ENCODE measurements around the gene TMEM50B.

DNA sequence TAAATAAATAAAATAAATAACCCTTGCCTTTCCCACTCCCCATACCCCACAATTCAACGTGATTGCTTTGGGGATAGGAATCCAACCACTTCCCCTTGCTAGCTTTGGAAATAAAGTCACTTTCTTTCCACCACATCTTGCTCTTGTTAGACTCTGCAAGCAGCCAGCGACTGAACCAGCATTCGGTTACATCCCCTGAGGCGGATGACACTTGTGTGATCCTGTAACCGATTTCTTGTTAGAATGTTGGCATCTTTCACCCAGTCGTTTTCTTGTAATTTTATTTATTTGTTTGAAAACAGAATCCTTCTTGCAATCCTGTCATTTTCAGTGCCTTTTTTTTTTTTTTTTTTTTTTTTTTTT is 78.2 kb downstream of the TMEM50B start:
- TF ChIP-seq, protein P1, sequence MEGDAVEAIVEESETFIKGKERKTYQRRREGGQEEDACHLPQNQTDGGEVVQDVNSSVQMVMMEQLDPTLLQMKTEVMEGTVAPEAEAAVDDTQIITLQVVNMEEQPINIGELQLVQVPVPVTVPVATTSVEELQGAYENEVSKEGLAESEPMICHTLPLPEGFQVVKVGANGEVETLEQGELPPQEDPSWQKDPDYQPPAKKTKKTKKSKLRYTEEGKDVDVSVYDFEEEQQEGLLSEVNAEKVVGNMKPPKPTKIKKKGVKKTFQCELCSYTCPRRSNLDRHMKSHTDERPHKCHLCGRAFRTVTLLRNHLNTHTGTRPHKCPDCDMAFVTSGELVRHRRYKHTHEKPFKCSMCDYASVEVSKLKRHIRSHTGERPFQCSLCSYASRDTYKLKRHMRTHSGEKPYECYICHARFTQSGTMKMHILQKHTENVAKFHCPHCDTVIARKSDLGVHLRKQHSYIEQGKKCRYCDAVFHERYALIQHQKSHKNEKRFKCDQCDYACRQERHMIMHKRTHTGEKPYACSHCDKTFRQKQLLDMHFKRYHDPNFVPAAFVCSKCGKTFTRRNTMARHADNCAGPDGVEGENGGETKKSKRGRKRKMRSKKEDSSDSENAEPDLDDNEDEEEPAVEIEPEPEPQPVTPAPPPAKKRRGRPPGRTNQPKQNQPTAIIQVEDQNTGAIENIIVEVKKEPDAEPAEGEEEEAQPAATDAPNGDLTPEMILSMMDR (conservative IDR thresholded peaks at IDR 0.05; ENCODE audit: low read depth in 2 of 2) = no peak
- TF ChIP-seq POLR2AphosphoS5 (IDR thresholded peaks at IDR 0.05; ENCODE audit: low read depth) (no peak), EZH2phosphoT487 (IDR thresholded peaks at IDR 0.05; ENCODE audit: unreplicated experiment) (no peak), JUNB (IDR thresholded peaks at IDR 0.05; ENCODE audit: unreplicated experiment) (no peak), NANOG (IDR thresholded peaks at IDR 0.05; ENCODE audit: borderline replicate concordance) (no peak), ZNF114 (CRISPR knock-in tag; IDR thresholded peaks at IDR 0.05) (no peak), EZH2 (IDR thresholded peaks at IDR 0.05; ENCODE audit: low read depth, unreplicated experiment) (no peak)
- TF ChIP-seq, protein P2, sequence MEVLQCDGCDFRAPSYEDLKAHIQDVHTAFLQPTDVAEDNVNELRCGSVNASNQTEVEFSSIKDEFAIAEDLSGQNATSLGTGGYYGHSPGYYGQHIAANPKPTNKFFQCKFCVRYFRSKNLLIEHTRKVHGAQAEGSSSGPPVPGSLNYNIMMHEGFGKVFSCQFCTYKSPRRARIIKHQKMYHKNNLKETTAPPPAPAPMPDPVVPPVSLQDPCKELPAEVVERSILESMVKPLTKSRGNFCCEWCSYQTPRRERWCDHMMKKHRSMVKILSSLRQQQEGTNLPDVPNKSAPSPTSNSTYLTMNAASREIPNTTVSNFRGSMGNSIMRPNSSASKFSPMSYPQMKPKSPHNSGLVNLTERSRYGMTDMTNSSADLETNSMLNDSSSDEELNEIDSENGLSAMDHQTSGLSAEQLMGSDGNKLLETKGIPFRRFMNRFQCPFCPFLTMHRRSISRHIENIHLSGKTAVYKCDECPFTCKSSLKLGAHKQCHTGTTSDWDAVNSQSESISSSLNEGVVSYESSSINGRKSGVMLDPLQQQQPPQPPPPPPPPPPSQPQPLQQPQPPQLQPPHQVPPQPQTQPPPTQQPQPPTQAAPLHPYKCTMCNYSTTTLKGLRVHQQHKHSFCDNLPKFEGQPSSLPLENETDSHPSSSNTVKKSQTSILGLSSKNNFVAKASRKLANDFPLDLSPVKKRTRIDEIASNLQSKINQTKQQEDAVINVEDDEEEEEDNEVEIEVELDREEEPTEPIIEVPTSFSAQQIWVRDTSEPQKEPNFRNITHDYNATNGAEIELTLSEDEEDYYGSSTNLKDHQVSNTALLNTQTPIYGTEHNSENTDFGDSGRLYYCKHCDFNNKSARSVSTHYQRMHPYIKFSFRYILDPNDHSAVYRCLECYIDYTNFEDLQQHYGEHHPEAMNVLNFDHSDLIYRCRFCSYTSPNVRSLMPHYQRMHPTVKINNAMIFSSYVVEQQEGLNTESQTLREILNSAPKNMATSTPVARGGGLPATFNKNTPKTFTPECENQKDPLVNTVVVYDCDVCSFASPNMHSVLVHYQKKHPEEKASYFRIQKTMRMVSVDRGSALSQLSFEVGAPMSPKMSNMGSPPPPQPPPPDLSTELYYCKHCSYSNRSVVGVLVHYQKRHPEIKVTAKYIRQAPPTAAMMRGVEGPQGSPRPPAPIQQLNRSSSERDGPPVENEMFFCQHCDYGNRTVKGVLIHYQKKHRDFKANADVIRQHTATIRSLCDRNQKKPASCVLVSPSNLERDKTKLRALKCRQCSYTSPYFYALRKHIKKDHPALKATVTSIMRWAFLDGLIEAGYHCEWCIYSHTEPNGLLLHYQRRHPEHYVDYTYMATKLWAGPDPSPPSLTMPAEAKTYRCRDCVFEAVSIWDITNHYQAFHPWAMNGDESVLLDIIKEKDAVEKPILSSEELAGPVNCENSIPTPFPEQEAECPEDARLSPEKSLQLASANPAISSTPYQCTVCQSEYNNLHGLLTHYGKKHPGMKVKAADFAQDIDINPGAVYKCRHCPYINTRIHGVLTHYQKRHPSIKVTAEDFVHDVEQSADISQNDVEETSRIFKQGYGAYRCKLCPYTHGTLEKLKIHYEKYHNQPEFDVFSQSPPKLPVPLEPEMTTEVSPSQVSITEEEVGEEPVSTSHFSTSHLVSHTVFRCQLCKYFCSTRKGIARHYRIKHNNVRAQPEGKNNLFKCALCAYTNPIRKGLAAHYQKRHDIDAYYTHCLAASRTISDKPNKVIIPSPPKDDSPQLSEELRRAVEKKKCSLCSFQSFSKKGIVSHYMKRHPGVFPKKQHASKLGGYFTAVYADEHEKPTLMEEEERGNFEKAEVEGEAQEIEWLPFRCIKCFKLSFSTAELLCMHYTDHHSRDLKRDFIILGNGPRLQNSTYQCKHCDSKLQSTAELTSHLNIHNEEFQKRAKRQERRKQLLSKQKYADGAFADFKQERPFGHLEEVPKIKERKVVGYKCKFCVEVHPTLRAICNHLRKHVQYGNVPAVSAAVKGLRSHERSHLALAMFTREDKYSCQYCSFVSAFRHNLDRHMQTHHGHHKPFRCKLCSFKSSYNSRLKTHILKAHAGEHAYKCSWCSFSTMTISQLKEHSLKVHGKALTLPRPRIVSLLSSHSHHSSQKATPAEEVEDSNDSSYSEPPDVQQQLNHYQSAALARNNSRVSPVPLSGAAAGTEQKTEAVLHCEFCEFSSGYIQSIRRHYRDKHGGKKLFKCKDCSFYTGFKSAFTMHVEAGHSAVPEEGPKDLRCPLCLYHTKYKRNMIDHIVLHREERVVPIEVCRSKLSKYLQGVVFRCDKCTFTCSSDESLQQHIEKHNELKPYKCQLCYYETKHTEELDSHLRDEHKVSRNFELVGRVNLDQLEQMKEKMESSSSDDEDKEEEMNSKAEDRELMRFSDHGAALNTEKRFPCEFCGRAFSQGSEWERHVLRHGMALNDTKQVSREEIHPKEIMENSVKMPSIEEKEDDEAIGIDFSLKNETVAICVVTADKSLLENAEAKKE (CRISPR knock-in tag; IDR thresholded peaks at IDR 0.05) = no peak
- TF ChIP-seq, protein P3, sequence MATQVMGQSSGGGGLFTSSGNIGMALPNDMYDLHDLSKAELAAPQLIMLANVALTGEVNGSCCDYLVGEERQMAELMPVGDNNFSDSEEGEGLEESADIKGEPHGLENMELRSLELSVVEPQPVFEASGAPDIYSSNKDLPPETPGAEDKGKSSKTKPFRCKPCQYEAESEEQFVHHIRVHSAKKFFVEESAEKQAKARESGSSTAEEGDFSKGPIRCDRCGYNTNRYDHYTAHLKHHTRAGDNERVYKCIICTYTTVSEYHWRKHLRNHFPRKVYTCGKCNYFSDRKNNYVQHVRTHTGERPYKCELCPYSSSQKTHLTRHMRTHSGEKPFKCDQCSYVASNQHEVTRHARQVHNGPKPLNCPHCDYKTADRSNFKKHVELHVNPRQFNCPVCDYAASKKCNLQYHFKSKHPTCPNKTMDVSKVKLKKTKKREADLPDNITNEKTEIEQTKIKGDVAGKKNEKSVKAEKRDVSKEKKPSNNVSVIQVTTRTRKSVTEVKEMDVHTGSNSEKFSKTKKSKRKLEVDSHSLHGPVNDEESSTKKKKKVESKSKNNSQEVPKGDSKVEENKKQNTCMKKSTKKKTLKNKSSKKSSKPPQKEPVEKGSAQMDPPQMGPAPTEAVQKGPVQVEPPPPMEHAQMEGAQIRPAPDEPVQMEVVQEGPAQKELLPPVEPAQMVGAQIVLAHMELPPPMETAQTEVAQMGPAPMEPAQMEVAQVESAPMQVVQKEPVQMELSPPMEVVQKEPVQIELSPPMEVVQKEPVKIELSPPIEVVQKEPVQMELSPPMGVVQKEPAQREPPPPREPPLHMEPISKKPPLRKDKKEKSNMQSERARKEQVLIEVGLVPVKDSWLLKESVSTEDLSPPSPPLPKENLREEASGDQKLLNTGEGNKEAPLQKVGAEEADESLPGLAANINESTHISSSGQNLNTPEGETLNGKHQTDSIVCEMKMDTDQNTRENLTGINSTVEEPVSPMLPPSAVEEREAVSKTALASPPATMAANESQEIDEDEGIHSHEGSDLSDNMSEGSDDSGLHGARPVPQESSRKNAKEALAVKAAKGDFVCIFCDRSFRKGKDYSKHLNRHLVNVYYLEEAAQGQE (IDR thresholded peaks at IDR 0.05; ENCODE audit: unreplicated experiment) = no peak
- TF ChIP-seq, protein P4, sequence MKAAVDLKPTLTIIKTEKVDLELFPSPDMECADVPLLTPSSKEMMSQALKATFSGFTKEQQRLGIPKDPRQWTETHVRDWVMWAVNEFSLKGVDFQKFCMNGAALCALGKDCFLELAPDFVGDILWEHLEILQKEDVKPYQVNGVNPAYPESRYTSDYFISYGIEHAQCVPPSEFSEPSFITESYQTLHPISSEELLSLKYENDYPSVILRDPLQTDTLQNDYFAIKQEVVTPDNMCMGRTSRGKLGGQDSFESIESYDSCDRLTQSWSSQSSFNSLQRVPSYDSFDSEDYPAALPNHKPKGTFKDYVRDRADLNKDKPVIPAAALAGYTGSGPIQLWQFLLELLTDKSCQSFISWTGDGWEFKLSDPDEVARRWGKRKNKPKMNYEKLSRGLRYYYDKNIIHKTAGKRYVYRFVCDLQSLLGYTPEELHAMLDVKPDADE (IDR thresholded peaks at IDR 0.05) = no peak

Measured in GM23338 (cell line).